Lung (tissue), 12 donors: Measurements from ENCODE around the gene PAX2. TPM values are rescaled to one million over a fixed set of nuclear protein-coding genes. Genes with fewer than 3 reads are reported as not detected.

ENCODE experiments used
- ATAC-seq: fragments of 200-7000 bp; cut with Tn5 transposase; one replicate; pipeline ENCODE4 v1.9.1; 2020; ENCODE audit warnings: moderate number of reproducible peaks; ENCODE audit not compliant: insufficient read depth, low FRiP score
- DNase-seq, 3 donors: peaks; one replicate each; pipeline ENCODE4 v3.0.0-alpha.2; 2013 to 2017
- H3K27ac ChIP-seq, 2 donors: one replicate each; pipeline ENCODE4 v1.5.1; 2013; ENCODE audit warnings: mild to moderate bottlenecking in 2 of 2, moderate library complexity in 2 of 2, control low read depth in 1 of 2, inconsistent platforms in 1 of 2, low read depth in 1 of 2, low read length in 1 of 2
- H3K27me3 ChIP-seq, 3 donors: one replicate each; pipeline ENCODE4 v1.5.1; 2013; ENCODE audit warnings: low read length in 2 of 3; ENCODE audit not compliant: control insufficient read depth in 3 of 3, insufficient read depth in 3 of 3
- H3K36me3 ChIP-seq, 4 donors: one replicate each; pipeline ENCODE4 v1.5.1; 2013; ENCODE audit warnings: low read length in 4 of 4, mild to moderate bottlenecking in 1 of 4, moderate library complexity in 1 of 4; ENCODE audit not compliant: control insufficient read depth in 4 of 4, insufficient read depth in 4 of 4
- H3K4me1 ChIP-seq, 5 donors: one replicate each; pipeline ENCODE4 v1.5.1; 2013; ENCODE audit warnings: low read length in 5 of 5, mild to moderate bottlenecking in 2 of 5, moderate library complexity in 1 of 5; ENCODE audit not compliant: control insufficient read depth in 5 of 5, insufficient read depth in 5 of 5
- H3K4me3 ChIP-seq: one replicate; pipeline ENCODE4 v1.5.1; 2013; ENCODE audit warnings: mild to moderate bottlenecking, control low read depth, moderate library complexity
- H3K9ac ChIP-seq, 2 donors: one replicate each; pipeline ENCODE4 v1.5.1; 2013; ENCODE audit warnings: low read length in 2 of 2, control low read depth in 1 of 2; ENCODE audit not compliant: insufficient read depth in 1 of 2
- H3K9me3 ChIP-seq, 4 donors: one replicate each; pipeline ENCODE4 v1.5.1; 2013; ENCODE audit warnings: low read length in 3 of 4, mild to moderate bottlenecking in 1 of 4, moderate library complexity in 1 of 4; ENCODE audit not compliant: control insufficient read depth in 4 of 4, insufficient read depth in 3 of 4
- CTCF ChIP-seq: IDR thresholded peaks from 2 replicates; pipeline ENCODE4 v1.5.1; 2012; ENCODE audit warnings: mild to moderate bottlenecking; ENCODE audit errors: control extremely low read depth, extremely low read depth
- WGBS, 2 donors: extraction: QIAGEN DNeasy Blood & Tissue Kit; methylation state at CpG; one replicate each; pipeline ENCODE4 v1.1.7; 2013; 5-methylcytosine and 5-hydroxymethylcytosine counted together
- polyA plus RNA-seq, 2 donors: library from polyadenylated mRNA; stranded (reverse); fragments of 200-250 nt; gene quantifications; one replicate each; pipeline ENCODE4 v1.2.1, GENCODE V29; 2013
- total RNA-seq, 2 donors: library from RNA; depleted of rRNA in 1 of 2; stranded (reverse); fragments of >200 nt in 1 of 2; gene quantifications; one replicate each; pipeline ENCODE4 v1.2.1, GENCODE V29; 2014 to 2021
- donor health status: control.
- donor health status: control.
- donor health status: Bipolar disorder and iron deficiency.
- donor health status: healthy.
- donor health status: DM: yes; HTN: yes; CAD: no.

Gene PAX2
- total and polyA plus RNA-seq, 4 donors, result not detected

- Histone ChIP-seq H3K4me3 (no peak overlapping the region), H3K27ac (no peak overlapping the region), H3K9me3 (no peaks in the 10 kb centered on the region), H3K9ac (no peak overlapping the region), H3K27me3 (peaks cover 0 to 28% (median 11%) of the 10 kb centered on the region in 3 donors), H3K4me1 (no peaks in the 10 kb centered on the region), H3K36me3 (no peaks in the 10 kb centered on the region)
- TF ChIP-seq CTCF, result no peak
- WGBS, 2 donors, result 77 to 83% methylated on average over 4 of the region's 4 CpGs
- DNase-seq (no peak), ATAC-seq (no peak)
Measured at GRCh38 chr10:100773646-100774045, 28.3 kb downstream of the PAX2 start.

GRCh38 chr10:100774223-100774622 lies 28.8 kb downstream of the PAX2 start:
- H3K9me3 ChIP-seq, result peaks cover 0 to 3% (median 0%) of the 10 kb centered on the region in 4 donors
- no peak for DNase-seq
- 74 to 81% methylated on average over 8 of the region's 8 CpGs for WGBS, 2 donors
- peaks cover 0 to 28% (median 8%) of the 10 kb centered on the region in 3 donors for H3K27me3 ChIP-seq
- H3K27ac ChIP-seq, result no peak overlapping the region
- ATAC-seq, result no peak
- no peak overlapping the region for H3K4me3 ChIP-seq
- H3K9ac ChIP-seq, result no peak overlapping the region
- no peaks in the 10 kb centered on the region for H3K4me1 ChIP-seq
- TF ChIP-seq CTCF, result no peak
- H3K36me3 ChIP-seq, result no peaks in the 10 kb centered on the region

- TF ChIP-seq CTCF, result no peak
- H3K27me3 ChIP-seq, result peaks cover 0 to 34% (median 8%) of the 10 kb centered on the region in 3 donors
- 74 to 91% methylated on average over 6 of the region's 6 CpGs for WGBS, 2 donors
Measured at GRCh38 chr10:100774876-100775275, 29.5 kb downstream of the PAX2 start.

GRCh38 chr10:100775386-100775785 lies 30.0 kb downstream of the PAX2 start:
- Histone ChIP-seq H3K27me3 (peaks cover 0 to 33% (median 8%) of the 10 kb centered on the region in 3 donors), H3K9me3 (peaks cover 0 to 7% (median under 1%) of the 10 kb centered on the region in 4 donors), H3K9ac (no peak overlapping the region), H3K36me3 (no peaks in the 10 kb centered on the region), H3K4me3 (no peak overlapping the region), H3K4me1 (no peaks in the 10 kb centered on the region), H3K27ac (no peak overlapping the region)
- no peak for TF ChIP-seq CTCF
- 63 to 67% methylated on average over 5 of the region's 5 CpGs for WGBS, 2 donors
- ATAC-seq (no peak), DNase-seq (no peak)

More at GRCh38 chr10:100774876-100775275, 29.5 kb downstream of the PAX2 start:
- ATAC-seq (no peak), DNase-seq (no peak)
- Histone ChIP-seq H3K4me3 (no peak overlapping the region), H3K36me3 (no peaks in the 10 kb centered on the region), H3K4me1 (no peaks in the 10 kb centered on the region), H3K27ac (no peak overlapping the region), H3K9ac (no peak overlapping the region), H3K9me3 (peaks cover 0 to 7% (median under 1%) of the 10 kb centered on the region in 4 donors)
